NCI-H2029 (cell line): ENCODE data around the gene KMT2E.

ENCODE experiments used
- DNase-seq: peaks from one replicate; lab custom pipeline; 2025; lab: John Stamatoyannopoulos, UW

KMT2E gene

DNA sequence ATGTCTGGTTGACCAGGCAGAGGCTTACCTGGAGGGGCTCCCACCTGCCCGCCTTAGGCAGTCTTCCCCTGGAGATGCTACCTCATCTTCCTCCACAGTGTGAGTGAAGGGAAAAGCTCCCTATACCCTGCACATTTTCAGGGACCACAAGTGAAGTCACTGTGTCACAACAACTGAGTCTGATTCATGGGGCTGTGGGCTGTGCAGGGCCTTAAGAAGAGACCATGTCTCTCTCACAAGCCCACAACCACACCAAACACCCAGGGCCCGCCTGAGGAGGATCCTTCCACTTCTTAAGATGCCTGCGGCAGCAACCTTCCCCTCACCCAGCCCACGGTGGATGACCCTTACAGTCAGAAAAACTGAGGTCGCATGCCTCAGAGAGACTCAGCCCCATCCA is 118.3 kb downstream of the KMT2E start:
- DNase-seq = no peak

DNA sequence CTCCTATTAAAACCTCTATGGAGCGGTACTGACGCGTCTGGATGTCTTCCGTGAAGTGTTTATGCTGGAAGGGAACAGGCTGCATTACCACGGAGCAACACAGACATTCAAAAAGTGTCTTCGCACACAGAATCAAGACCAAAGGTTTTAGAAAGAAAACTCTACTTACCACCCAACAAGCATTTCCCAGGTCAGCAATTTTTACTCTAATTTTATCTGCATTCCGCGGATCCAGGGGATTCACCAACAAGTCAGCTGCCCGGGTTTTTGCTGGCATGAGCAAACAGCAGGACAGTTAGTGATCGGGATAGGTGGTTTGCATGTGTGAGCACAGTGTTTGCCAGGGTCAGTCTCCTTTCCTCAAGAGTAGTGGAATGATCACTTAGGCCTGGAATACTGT is 118.8 kb downstream of the KMT2E start:
- no peak for DNase-seq

DNA sequence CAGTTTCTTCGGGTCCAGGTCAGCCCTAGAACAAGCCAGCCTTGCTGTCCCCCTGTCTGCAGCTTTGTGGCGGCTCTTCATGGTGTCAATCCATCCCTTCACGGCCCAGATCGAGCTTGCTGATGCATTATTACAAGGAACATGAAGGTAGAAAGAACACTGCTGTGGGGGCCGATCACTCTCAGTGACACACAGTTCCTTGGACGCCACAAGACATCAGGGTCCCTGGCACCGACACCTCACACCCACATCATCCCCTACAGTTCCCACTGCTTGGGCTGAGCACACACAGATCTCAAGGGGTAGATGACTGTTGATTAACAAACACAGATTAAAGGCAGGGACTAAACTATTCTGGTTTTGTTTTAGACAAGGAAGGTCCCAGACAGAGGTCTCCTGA is 119.4 kb downstream of the KMT2E start:
- DNase-seq = no peak

DNA sequence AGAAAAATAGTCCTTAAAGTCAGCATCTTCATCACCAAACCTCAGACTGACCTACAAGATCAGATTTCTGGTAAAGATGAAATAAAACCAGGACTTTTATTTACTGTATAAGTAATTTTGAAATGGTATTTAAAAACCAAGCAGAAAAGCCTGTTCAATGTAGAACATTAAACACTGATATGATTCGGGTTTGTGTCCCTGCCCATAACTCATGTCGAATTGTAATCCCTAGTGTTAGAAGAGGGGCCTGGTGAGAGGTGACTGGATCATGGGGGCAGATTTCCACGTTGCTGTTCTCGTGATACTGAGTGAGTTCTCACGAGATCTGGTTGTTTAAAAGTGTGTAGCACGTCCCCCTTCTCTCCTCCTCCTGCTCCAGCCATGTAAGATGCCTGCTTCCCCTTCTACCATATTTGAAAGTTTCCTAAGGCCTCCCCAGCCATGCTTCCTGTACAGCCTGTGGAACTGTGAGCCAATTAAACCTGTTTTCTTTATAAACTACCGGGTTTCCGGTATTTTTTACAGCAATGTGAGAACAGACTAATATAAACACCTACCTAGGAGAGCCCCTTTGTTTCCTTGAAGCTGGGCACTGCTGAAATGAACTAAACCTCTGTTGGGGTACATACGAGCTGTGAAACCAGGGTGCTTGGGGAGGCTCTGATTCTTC is 120.1 kb downstream of the KMT2E start:
- DNase-seq = no peak

DNA sequence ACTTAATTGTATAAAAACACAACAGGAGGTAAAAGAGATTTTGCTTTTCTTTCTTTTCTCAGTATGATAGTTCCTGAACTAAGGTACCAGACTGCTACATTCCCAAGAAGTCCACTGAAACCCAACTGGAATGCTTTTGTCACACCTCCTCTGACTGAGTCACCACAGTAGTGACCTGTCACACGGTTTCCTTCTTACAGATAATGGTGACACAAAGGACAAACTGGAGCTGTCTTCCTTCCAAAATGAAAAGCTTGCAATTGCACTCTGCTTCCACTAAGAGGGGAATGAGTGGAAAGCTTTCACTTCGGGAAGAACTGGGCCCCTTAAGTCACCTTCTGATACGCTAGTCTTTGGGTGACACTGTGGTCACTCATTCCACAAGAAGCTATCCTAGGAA is 122.2 kb downstream of the KMT2E start:
- no peak for DNase-seq

DNA sequence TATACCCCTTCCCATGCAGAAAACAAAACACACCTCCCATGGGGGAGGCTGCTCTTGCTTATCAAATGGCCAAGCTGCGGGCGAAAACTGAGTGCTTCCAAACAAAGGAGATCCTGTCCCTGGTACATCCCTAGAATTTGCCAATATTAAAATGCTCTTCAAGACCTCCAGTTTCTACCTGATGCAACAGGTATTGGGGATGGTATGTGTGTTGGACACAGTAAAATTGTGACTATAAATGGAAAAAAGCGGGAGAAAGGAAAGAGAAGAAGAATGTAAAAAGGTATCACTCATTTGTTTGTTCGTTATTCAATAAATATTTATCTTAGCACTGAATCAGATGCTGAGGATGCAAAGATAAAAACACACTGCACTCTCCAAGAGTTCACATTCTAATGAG is 123.9 kb downstream of the KMT2E start:
- no peak for DNase-seq

DNA sequence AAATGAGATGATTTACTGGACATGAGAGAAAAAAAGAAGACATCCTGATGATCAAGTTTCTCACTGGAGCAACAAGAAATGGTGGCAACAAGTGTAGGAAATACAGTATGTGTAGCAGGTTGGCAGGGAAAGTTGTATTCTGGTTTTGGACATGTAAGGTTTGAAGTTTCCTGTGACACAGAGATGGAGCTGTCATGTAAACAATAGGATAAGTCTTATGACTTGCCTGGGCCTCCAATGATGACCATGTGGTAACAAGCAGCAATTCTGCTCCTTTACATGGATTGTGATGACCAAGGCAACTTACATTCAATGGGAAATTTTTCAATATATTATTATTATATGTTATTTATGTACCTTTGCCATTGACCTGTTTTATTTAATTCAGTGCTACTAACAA is 125.4 kb downstream of the KMT2E start:
- DNase-seq = no peak

DNA sequence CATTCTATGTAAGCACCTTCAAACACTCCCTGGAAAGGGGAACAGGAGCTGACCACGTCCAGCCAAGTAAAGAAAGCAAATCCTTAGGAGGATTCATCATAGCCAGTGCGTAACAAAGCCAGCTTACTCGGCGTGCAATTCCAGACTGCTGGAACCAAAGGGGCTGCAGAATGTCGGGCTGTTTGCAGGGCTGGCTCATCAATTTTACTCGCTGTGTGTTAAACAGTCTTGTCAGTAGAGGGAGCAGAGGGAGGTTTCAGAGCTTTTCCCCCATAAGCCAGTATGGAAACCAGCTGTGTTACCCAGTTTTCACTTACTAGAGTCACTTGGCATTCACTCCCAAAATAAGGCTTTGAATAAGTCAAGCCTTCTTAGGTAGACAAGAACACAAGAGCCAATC is 127.1 kb downstream of the KMT2E start:
- no peak for DNase-seq

DNA sequence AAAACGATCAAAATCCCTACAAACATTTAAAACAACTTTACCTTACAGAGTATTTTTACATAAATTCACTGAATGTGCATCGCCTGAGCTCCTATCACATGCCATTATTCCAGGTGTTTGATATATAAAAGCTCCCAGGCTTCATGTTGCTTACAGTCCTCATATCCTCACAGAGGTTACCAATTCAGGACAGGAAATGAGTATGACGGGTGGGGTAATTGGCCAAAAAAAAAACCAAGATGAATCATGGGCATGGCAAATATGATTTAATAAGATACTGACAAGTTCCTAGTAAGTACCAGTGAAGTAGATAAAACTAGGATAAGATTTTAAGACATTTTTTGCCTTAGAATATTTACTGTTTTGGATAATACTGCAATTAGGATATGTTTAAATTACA is 135.8 kb downstream of the KMT2E start:
- DNase-seq = no peak

DNA sequence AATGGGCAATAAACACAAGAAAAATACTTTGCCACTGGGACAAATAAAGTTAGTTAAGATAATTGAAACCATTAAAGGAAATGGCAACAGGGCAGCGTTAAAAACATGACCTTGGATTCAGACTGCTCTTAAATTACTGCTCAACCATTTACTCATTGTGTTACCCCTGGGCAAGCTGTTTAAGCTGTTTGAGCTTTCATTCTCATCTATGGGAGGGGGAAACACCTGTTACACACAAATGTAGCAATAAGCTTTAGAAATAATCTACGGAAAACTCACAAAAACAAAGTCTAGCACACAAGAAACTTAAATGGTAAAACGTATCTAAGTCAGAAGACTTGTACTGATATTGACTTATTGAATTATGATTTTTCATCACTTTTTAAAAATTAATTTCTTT is 137.1 kb downstream of the KMT2E start:
- DNase-seq = no peak

DNA sequence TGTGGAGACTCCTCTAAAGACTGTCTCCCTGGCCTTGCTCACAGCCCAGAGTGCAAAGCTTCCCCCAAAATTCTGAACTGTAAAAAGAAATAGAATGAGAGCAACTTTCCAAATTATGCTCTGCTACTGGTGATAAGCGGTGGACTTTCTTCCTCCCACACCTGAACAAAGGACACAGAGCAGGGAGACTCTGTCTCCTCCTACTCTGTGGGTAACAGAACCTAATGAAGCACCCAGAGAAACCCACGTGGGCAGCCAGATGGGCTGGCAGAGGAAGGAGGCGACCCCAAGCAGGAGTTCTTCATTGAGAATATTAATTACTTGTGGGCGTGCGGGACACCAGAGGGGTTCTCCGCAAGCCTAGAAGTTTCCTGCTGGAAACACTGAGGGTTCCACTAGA is 139.5 kb downstream of the KMT2E start:
- DNase-seq = no peak

DNA sequence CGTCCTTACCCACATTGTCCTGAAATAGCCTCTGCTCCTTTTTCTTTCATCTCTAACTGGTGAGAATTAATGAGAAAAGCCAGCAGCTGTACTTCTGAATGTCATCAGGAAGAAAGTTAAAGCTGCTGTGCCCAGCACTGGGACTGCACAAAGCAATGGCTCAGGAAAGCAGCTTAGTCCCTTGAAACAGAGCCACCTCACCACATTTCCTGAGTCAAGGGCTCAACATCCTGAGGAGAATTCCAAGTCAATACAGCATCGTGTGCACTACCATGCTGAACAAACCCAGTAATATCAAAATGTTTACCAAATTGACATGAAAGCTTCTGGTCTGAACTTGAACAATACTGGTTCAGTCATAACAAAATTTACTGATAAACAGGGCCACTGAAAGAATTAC is 140.1 kb downstream of the KMT2E start:
- no peak for DNase-seq

DNA sequence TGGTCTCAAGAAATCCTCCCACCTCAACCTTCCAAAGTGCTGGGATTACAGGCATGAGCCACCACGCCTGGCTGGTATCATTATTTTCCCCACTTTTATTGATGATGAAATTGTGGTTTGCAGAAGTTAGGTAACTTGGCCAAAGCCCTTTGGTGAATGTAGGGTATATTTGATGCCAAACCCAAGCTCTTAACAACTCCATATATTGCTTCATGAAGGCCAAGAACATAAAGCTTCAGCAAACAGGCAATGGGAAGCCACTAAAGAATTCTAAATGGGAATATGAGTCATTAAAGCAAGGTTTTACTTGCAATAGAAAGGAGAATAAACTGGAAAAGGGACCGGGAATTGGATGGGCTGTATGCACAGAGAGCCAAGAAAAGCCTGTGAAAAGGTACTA is 142.7 kb downstream of the KMT2E start:
- DNase-seq = no peak

DNA sequence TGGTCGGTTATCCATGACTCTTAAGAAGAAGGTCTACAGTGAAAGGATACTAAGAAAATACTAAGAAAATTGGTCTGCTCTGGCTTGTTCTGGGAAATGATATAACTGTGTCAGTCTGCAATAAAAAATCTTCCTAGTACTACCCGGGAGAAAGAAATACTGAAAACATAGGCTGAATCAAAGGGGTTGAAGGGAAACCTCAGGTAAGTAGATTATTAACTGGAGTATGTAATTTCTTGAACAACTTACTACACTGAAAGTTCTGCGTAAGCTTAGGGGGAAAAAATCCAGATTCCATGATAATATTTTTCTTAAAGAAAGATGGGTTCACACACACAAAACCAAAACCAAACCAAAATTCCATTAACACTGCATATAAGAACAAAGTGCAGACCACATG is 143.3 kb downstream of the KMT2E start:
- no peak for DNase-seq

DNA sequence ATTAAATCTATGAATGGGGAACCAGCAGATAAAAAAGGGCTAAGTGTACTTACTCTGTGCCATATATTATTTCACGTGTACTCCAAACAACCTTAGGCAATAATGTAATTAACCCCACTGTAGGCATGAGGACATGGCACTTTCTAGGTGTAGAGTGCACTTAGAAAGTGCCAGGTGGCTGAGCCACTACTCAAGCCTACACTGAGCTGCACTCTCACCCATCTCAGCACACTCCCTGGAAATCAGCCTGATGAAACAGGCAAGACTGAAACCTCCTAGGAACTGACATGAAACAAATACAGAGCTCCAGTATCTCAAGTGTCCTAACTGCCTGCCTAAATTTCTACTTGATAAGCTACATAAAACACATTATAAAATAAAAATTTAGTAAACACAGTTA is 147.4 kb downstream of the KMT2E start:
- DNase-seq = no peak
